ENCODE data around the gene EML3. TPM values are rescaled to one million over a fixed set of nuclear protein-coding genes. Genes with fewer than 3 reads are reported as not detected.

EML3 gene
- total and polyA plus RNA-seq, 12 donors = 7.7 to 50.4 (median 16.2) TPM

GRCh38 chr11:62645946-62646824 lies 33.6 kb upstream of the EML3 start, which contains the start of gene GANAB:
Gene GANAB, minus strand, starts transcription at chr11:62646613. Its CDS starts 14 bp downstream, at chr11:62646599.
- intact Hi-C loops (cut with DNase I) = loop anchor here in 2 of 10 donors (2.0 kb wide), 1 partner anchor 23 kb away; no protein-coding TSS in a partner anchor
- Histone ChIP-seq H3K27me3 (no peaks in the 10 kb centered on the region), H3K9me3 (no peaks in the 10 kb centered on the region), H3K4me1 (peaks cover 12 to 31% (median 25%) of the 10 kb centered on the region in 9 donors), H3K27ac (peak within 1 kb of the TSS; percentile 68 to 98 (median 96)), H3K36me3 (peaks cover 0 to 63% (median 27%) of the 10 kb centered on the region in 9 donors), H3K4me3 (peak within 1 kb of the TSS; percentile 65 to 100 (median 96))
- 0 to 1% methylated on average over 73 of the region's 73 CpGs for WGBS, 2 donors
- peak; percentile 99 to 100 for DNase-seq
- peak; percentile 96 to 100 (median 98) for ATAC-seq
- TF ChIP-seq CTCF (IDR thresholded peaks at IDR 0.05) = no peak

GRCh38 chr11:62645671-62645945 lies 33.0 kb upstream of the EML3 start:
- peaks cover 12 to 35% (median 25%) of the 10 kb centered on the region in 9 donors for H3K4me1 ChIP-seq
- DNase-seq (no peak), ATAC-seq (no peak)
- H3K36me3 ChIP-seq = peaks cover 0 to 60% (median 27%) of the 10 kb centered on the region in 9 donors
- peak overlapping the region in 9 of 10 donors; percentile 93 to 98 (median 97) for H3K27ac ChIP-seq
- H3K4me3 ChIP-seq = peak overlapping the region; percentile 65 to 100 (median 96)
- H3K27me3 ChIP-seq = no peaks in the 10 kb centered on the region
- no peaks in the 10 kb centered on the region for H3K9me3 ChIP-seq
- WGBS, 2 donors = 12 to 13% methylated on average over 11 of the region's 11 CpGs
- intact Hi-C loops (cut with DNase I) = no loop called here
- TF ChIP-seq CTCF (IDR thresholded peaks at IDR 0.05) = no peak

GRCh38 chr11:62644220-62644619 lies 31.6 kb upstream of the EML3 start:
- Histone ChIP-seq H3K9me3 (no peaks in the 10 kb centered on the region), H3K4me3 (no peak overlapping the region), H3K36me3 (peaks cover 0 to 56% (median 21%) of the 10 kb centered on the region in 9 donors), H3K27ac (no peak overlapping the region), H3K27me3 (no peaks in the 10 kb centered on the region), H3K4me1 (peaks cover 12 to 35% (median 25%) of the 10 kb centered on the region in 9 donors)
- no peak for TF ChIP-seq CTCF (IDR thresholded peaks at IDR 0.05)
- WGBS, 2 donors = 88 to 90% methylated on average over 8 of the region's 8 CpGs
- intact Hi-C loops (cut with DNase I) = no loop called here
- DNase-seq (no peak), ATAC-seq (no peak)

GRCh38 chr11:62632492-62632891 lies 19.9 kb upstream of the EML3 start:
- H3K36me3 ChIP-seq = peaks cover 10 to 100% (median 76%) of the 10 kb centered on the region in 9 donors
- no peaks in the 10 kb centered on the region for H3K9me3 ChIP-seq
- H3K27ac ChIP-seq = no peak overlapping the region
- H3K27me3 ChIP-seq = no peaks in the 10 kb centered on the region
- peak in 1 of 8 donors; percentile 48 for ATAC-seq
- 60 to 73% methylated on average over 6 of the region's 6 CpGs for WGBS, 2 donors
- no peak overlapping the region for H3K4me3 ChIP-seq
- H3K4me1 ChIP-seq = no peaks in the 10 kb centered on the region
- DNase-seq = no peak
- no peak for TF ChIP-seq CTCF (IDR thresholded peaks at IDR 0.05)
- intact Hi-C loops (cut with DNase I) = no loop called here
